ENCODE measurements around the gene ITPK1. TPM values are rescaled to one million over a fixed set of nuclear protein-coding genes. Genes with fewer than 3 reads are reported as not detected.

The ITPK1 gene
- polyA plus RNA-seq, 2 of the 4 experiments (the other 2 are of a cell fraction) = 46.2 to 47.0 TPM

GRCh38 chr14:92917041-92917940 is 198.4 kb downstream of the ITPK1 start:
- Histone ChIP-seq H3K4me2 (no peak overlapping the region), H3K4me1 (peaks cover under 1% of the 10 kb centered on the region; the same call in 2 of the 3 replicates), H3K9me3 (no peaks in the 10 kb centered on the region), H3K27ac (no peak overlapping the region), H3K4me3 (no peak overlapping the region)
- ATAC-seq = no peak
- WGBS (ENCODE audit: missing lambda C conversion rate) = 22% methylated on average over 14 of the region's 14 CpGs
- POLR2A ChIA-PET = no interaction called here
- no peak for TF ChIP-seq RARB (CRISPR knock-in tag; IDR thresholded peaks at IDR 0.05)
- TF ChIP-seq MAFK (IDR thresholded peaks at IDR 0.05; ENCODE audit: partially characterized antibody) = no peak
- no peak for TF ChIP-seq KDM1A (IDR thresholded peaks at IDR 0.05; ENCODE audit: low read depth)
- TF ChIP-seq HOXB13 (CRISPR knock-in tag; IDR thresholded peaks at IDR 0.05; ENCODE audit: low read depth) = no peak
- no peak for TF ChIP-seq ELK1 (IDR thresholded peaks at IDR 0.05; ENCODE audit: low read depth, low read length)
- TF ChIP-seq PHF8 (IDR thresholded peaks at IDR 0.05; ENCODE audit: borderline replicate concordance, low read depth) = no peak
- TF ChIP-seq RCOR1 (IDR thresholded peaks at IDR 0.05; ENCODE audit: low read depth, low read length) = no peak
- TF ChIP-seq EP300 (IDR thresholded peaks at IDR 0.05) = no peak
- TF ChIP-seq CHD4 (IDR thresholded peaks at IDR 0.05; ENCODE audit: borderline replicate concordance) = no peak
- TF ChIP-seq RNF2 (IDR thresholded peaks at IDR 0.05; ENCODE audit: borderline replicate concordance, low read depth) = no peak
- no peak for TF ChIP-seq REST (IDR thresholded peaks at IDR 0.05)
- no peak for TF ChIP-seq KDM5A (IDR thresholded peaks at IDR 0.05)
- TF ChIP-seq ZFP36 (IDR thresholded peaks at IDR 0.05; ENCODE audit: borderline replicate concordance, partially characterized antibody) = no peak
- no peak for TF ChIP-seq BCL3 (IDR thresholded peaks at IDR 0.05)
- TF ChIP-seq RAD21 (conservative IDR thresholded peaks at IDR 0.05 in 1 of 2, IDR thresholded peaks at IDR 0.05 in 1 of 2) = no peak
- no peak for TF ChIP-seq HDAC2 (IDR thresholded peaks at IDR 0.05)
- TF ChIP-seq ZC3H11A (IDR thresholded peaks at IDR 0.05) = no peak
- TF ChIP-seq SMC3 (IDR thresholded peaks at IDR 0.05) = no peak
- CTCF ChIA-PET = no interaction called here
- DNase-seq (ENCODE audit: low read depth in 1 of 2, low spot score in 1 of 2) = no peak
- FAIRE-seq = no peak

GRCh38 chr14:92916201-92916600 is 199.5 kb downstream of the ITPK1 start:
- ATAC-seq (no peak), DNase-seq (ENCODE audit: low read depth in 1 of 2, low spot score in 1 of 2) (no peak), FAIRE-seq (no peak)
- Histone ChIP-seq H3K27ac (no peak overlapping the region), H3K4me1 (no peaks in the 10 kb centered on the region), H3K4me2 (no peak overlapping the region), H3K9me3 (no peaks in the 10 kb centered on the region), H3K4me3 (no peak overlapping the region)
- 3% methylated on average over 4 of the region's 4 CpGs for WGBS (ENCODE audit: missing lambda C conversion rate)
- POLR2A ChIA-PET = no interaction called here
- CTCF ChIA-PET = interaction anchor here (1.1 kb wide), 1 partner anchor 26 kb away, joined by 3 read pairs; no protein-coding TSS in a partner anchor
- no peak for TF ChIP-seq CEBPB (IDR thresholded peaks at IDR 0.05)
- no peak for TF ChIP-seq ZNF302 (CRISPR knock-in tag; IDR thresholded peaks at IDR 0.05)
- TF ChIP-seq RAD21 (conservative IDR thresholded peaks at IDR 0.05 in 1 of 2, IDR thresholded peaks at IDR 0.05 in 1 of 2) = no peak
- TF ChIP-seq CHD2 (IDR thresholded peaks at IDR 0.05; ENCODE audit: low read length, partially characterized antibody) = no peak
- TF ChIP-seq MYC (IDR thresholded peaks at IDR 0.05; ENCODE audit: borderline replicate concordance, low read length) = no peak
- TF ChIP-seq EP300 (IDR thresholded peaks at IDR 0.05) = no peak
- TF ChIP-seq ZSCAN20 (CRISPR knock-in tag; IDR thresholded peaks at IDR 0.05) = no peak
- no peak for TF ChIP-seq ZC3H11A (IDR thresholded peaks at IDR 0.05)
- TF ChIP-seq CTCF (IDR thresholded peaks at IDR 0.05) = no peak
- TF ChIP-seq MAFK (IDR thresholded peaks at IDR 0.05; ENCODE audit: partially characterized antibody) = no peak
- no peak for TF ChIP-seq HDAC2 (IDR thresholded peaks at IDR 0.05)
- TF ChIP-seq CBX2 (IDR thresholded peaks at IDR 0.05; ENCODE audit: borderline replicate concordance, low read depth) = no peak
- no peak for TF ChIP-seq NR3C1 (IDR thresholded peaks at IDR 0.05)
